BJ (cell line): ENCODE results near the gene CFAP100. TPM values are rescaled to one million over a fixed set of nuclear protein-coding genes. Genes with fewer than 3 reads are reported as not detected.

Source experiments
- CTCF ChIA-PET: fragments of 350-600 bp; formaldehyde crosslinking; extraction: SDS; loops from one replicate; lab custom pipeline; 2021; ENCODE audit warnings: antibody characterized with exemption, inconsistent platforms; lab: Yijun Ruan, JAX
- POLR2A ChIA-PET: fragments of 300-600 bp; sonication (Branson Sonifier 250); formaldehyde crosslinking; extraction: SDS; loops from one replicate; lab custom pipeline; 2021; ENCODE audit warnings: antibody characterized with exemption; lab: Charles Lee
- DNase-seq: peaks from one replicate; pipeline ENCODE4 v3.0.0-alpha.2; 2011; ENCODE audit warnings: low read depth
- H3K27me3 ChIP-seq: 2 replicates; pipeline ENCODE4 v1.6.0; 2011; ENCODE audit warnings: low read length; ENCODE audit not compliant: control insufficient read depth, insufficient read depth
- H3K36me3 ChIP-seq: 2 replicates; pipeline ENCODE4 v1.5.1; 2011; ENCODE audit warnings: low read length; ENCODE audit not compliant: control insufficient read depth, insufficient read depth
- H3K4me3 ChIP-seq: 2 replicates; pipeline ENCODE4 v1.5.1; 2011; ENCODE audit warnings: low read depth, mild to moderate bottlenecking, control low read depth, low read length
- CTCF ChIP-seq: IDR thresholded peaks from 2 replicates; pipeline ENCODE4 v1.5.1; 2011; ENCODE audit warnings: low read depth, mild to moderate bottlenecking, control low read depth, inconsistent platforms, low read length, moderate library complexity; ENCODE audit not compliant: insufficient read depth
- polyA plus RNA-seq: library from polyadenylated mRNA; depleted of rRNA; stranded (reverse); fragments of >200 nt; gene quantifications from 2 replicates; pipeline ENCODE4 v1.2.3, GENCODE V29; 2011

Gene CFAP100
- polyA plus RNA-seq, 1 experiment, result not detected

DNA sequence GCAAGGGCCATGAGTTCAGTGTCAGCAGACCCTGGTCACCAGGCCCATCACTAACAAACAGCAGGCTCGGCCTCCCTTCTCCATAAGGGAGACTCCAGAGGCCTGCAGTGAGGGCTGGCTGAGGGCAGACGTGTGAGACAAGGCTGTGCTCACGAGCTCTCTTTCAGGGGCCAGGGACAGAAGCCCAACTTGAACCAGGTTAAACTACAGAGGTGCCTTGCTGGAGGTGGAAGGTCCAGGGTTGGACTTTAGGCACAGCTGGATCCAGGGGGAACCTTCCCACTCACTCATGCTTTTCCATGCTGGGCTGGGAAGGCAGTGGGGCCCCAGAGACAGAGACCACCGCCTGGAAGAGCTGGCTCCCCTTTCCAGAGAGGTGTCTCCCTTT, 19.0 kb downstream of the CFAP100 start:
- no peak for TF ChIP-seq CTCF
- CTCF ChIA-PET, result no interaction called here
- POLR2A ChIA-PET, result no interaction called here
- no peak for DNase-seq
- Histone ChIP-seq H3K36me3 (no peaks in the 10 kb centered on the region), H3K4me3 (no peak overlapping the region), H3K27me3 (peaks cover 6% of the 10 kb centered on the region)

GRCh38 chr3:126414406-126414805, 19.7 kb downstream of the CFAP100 start:
- no peak for TF ChIP-seq CTCF
- Histone ChIP-seq H3K4me3 (no peak overlapping the region), H3K36me3 (no peaks in the 10 kb centered on the region), H3K27me3 (peaks cover 6% of the 10 kb centered on the region)
- ChIA-PET POLR2A (no interaction called here), CTCF (no interaction called here)
- DNase-seq, result no peak

DNA sequence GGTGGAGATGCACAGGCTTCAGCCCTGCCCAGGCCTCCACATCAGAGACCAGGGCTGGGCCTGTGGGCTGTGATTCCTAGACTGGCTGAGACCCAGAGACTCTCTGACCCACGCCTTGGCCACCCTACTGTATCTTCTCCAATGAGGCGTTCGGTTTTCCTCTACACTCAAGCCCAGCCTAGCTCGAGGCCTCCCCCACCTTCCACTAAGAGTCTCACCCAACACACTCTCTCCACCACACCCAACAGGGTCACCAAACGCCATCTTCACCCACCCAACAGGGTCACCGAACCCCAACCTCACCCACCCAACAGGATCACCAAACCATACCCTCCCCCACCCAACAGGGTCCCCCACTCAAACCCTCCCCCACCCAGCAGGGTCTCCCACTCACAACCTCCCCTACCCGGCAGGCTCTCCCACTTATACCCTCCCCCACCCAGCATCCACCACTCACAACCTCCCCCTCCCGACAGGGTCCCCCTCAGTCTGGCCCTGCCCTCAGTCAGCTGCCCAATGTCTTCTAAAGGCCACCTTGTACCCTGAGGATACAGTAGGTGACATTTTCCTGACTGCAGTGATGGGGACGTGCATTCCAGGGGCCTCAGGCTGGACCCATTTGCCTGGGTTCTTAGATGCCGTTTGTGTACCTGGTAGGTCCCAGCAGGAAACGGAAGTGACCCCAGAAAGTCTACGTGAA, 20.4 kb downstream of the CFAP100 start:
- no peak for DNase-seq
- no peak for TF ChIP-seq CTCF
- Histone ChIP-seq H3K27me3 (peaks cover 6% of the 10 kb centered on the region), H3K36me3 (no peaks in the 10 kb centered on the region), H3K4me3 (no peak overlapping the region)
- CTCF ChIA-PET, result no interaction called here
- POLR2A ChIA-PET, result no interaction called here

DNA sequence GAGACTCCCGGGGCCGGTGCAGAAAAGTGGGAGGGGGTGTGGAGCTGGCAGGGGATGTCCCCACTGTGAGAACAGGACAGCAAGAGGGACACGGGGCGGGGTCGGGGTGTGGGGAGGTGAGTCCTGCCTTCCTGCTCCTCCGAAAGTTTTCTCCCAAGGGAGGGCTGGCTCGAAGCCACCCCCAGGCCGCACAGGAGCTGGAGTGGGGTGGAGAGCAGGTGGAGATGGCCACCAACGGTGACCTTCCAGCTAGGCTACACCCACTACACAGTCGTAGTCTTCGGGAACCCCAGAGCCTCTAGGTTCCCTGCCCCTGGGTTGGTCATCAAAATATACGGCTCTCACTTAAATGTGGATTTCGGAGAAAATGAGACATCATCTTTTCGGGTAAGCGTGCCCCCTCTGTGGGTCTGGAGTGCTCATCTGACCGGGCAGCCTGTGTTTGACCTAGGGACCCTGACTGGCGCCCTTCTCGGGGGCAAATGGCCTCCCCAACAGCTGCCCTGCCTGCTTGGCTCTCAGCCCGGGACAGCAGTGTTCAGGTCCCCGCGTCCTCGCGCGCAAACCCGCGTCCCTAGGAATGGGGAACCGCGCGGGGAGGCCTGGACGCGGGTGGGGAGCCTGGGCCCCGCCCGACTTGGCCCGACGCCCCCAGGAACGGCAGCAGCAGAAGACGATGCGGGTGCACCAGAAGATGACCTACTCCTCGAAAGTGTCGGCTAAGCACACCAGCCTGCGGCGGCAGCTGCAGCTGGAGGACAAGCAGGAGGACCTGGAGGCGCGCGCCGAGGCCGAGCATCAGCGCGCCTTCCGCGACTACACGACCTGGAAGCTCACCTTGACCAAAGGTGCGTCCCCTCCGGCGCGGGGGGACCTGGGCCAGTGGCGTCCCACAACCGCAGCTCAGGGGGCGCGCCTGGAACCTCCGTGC, 21.2 kb downstream of the CFAP100 start:
- ChIA-PET CTCF (interaction anchor here (1.0 to 1.7 kb wide), 2 partner anchors 11 to 14 kb away, joined by 3 to 6 read pairs; no protein-coding TSS in a partner anchor), POLR2A (no interaction called here)
- Histone ChIP-seq H3K27me3 (peaks cover 6% of the 10 kb centered on the region), H3K4me3 (no peak overlapping the region), H3K36me3 (no peaks in the 10 kb centered on the region)
- TF ChIP-seq CTCF, result no peak
- DNase-seq, result no peak

DNA sequence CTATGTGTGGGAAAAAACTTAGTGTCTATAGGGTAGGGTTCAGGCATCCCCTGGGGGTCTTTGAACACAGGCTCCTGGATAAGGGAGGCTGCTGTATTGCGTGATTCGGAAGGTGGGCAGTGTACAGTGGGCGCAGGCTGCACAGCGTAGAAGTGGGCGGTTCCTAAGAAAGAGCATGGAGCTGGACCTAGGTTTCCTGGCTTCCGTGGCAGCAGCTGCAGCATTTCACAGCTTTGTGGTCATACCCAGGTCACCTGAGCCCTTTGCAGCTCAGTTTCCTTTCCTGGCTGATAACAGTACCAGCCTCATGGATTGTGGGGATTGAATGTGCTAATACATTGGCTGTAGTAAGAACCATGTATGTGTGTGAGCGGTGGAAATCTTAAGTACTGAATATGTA, 22.2 kb downstream of the CFAP100 start:
- ChIA-PET CTCF (interaction anchor here (1.0 to 1.7 kb wide), 2 partner anchors 10 to 13 kb away, joined by 3 to 6 read pairs; no protein-coding TSS in a partner anchor), POLR2A (no interaction called here)
- H3K27me3 ChIP-seq, result peaks cover 6% of the 10 kb centered on the region

More for the DNA sequence above, 22.2 kb downstream of the CFAP100 start:
- no peak for TF ChIP-seq CTCF
- Histone ChIP-seq H3K4me3 (no peak overlapping the region), H3K36me3 (no peaks in the 10 kb centered on the region)
- no peak for DNase-seq
